Fibroblast of villous mesenchyme (primary cell): Measurements from ENCODE around the gene PAX5. TPM values are rescaled to one million over a fixed set of nuclear protein-coding genes. Genes with fewer than 3 reads are reported as not detected.

Source experiments
- DNase-seq: peaks from one replicate; pipeline ENCODE4 v3.0.0-alpha.2; 2010; ENCODE audit warnings: low read depth
- H3K4me3 ChIP-seq: 2 replicates; pipeline ENCODE4 v1.5.1; 2011; ENCODE audit warnings: low read depth, mild to moderate bottlenecking, low read length
- CTCF ChIP-seq: IDR thresholded peaks from 2 replicates; pipeline ENCODE4 v1.5.1; 2012; ENCODE audit warnings: low read depth, mild to moderate bottlenecking, low read length; ENCODE audit not compliant: insufficient read depth
- total RNA-seq: library from RNA; depleted of rRNA; stranded (reverse); fragments of >200 nt; gene quantifications from 2 replicates; pipeline ENCODE4 v1.2.3, GENCODE V29; 2012

PAX5 gene
- total RNA-seq, 1 donor: not detected

GRCh38 chr9:36815566-36816348 lies 218.3 kb downstream of the PAX5 start:
- no peak for DNase-seq
- TF ChIP-seq CTCF: no peak
- H3K4me3 ChIP-seq: no peak overlapping the region

- no peak for TF ChIP-seq CTCF
- H3K4me3 ChIP-seq: no peak overlapping the region
- no peak for DNase-seq
Measured at GRCh38 chr9:36815023-36815422, 219.0 kb downstream of the PAX5 start.

GRCh38 chr9:36813154-36813553 lies 220.9 kb downstream of the PAX5 start:
- no peak for TF ChIP-seq CTCF
- no peak overlapping the region for H3K4me3 ChIP-seq
- no peak for DNase-seq

DNA sequence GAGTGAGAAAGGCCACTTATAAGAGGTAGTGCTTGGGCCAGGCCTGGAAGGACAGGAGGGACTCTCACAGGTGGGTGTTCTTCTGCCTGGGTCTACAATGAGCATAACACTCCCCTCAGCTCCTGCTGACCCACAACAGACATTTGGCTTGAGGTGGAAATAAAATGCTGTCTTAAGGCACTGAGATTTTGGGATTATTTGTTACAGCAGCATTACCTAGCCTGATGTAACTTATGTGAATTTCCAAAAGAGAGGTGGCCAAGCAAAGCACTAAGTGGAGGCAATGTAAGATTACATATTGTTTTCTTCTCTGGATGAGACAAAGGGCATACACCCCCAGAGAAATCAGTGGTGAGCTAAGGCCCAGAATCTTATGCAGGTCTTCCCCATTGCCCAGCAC lies 221.5 kb downstream of the PAX5 start:
- no peak for DNase-seq
- no peak overlapping the region for H3K4me3 ChIP-seq
- no peak for TF ChIP-seq CTCF

DNA sequence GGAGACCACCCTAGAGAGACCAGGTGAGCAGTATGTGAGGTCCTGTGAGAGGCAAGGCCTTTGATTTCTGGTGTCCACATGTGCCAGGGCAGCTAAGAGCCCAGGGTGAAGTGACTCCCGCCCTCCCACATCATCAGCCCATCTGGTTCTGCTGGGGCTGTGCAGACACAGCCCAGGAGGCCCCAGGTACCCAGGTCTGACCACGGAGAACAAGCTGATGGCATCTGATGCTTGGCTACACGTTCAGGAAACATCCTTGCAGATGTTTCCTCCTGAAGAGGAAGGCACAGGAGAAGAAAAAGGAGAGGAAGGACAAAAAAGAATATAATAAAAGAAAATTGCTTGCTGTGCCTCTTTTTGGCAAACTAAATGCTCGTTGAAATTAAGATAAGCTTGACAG lies 225.8 kb downstream of the PAX5 start:
- TF ChIP-seq CTCF: no peak
- no peak for DNase-seq
- H3K4me3 ChIP-seq: no peak overlapping the region

DNA sequence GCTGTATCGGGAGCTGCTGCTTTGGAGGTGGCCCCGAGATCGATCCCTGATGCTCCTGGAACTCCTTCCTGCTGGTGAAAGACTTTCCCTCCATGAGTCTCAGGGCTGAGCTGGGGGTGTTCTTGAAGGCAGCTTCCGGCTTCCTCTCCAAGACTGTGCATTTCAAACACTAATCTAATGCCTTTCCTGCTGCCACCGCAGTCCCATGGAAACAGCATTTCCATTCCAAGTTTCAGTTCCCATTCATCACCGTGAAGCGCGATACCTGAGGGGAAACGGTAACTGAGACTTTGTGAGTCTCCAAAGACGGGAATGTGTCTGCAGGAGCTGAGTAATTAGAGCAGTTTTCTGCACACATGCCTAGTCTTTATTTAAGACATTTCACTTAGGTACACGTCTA lies 230.1 kb downstream of the PAX5 start:
- no peak for TF ChIP-seq CTCF
- H3K4me3 ChIP-seq: no peak overlapping the region
- DNase-seq: no peak

GRCh38 chr9:36802201-36802920 lies 231.7 kb downstream of the PAX5 start:
- DNase-seq: no peak
- TF ChIP-seq CTCF: no peak
- no peak overlapping the region for H3K4me3 ChIP-seq
